Heart left ventricle (tissue), 16 donors: ENCODE results near the gene CLPTM1L. TPM values are rescaled to one million over a fixed set of nuclear protein-coding genes. Genes with fewer than 3 reads are reported as not detected.

Source experiments
- ATAC-seq, 4 donors: fragments of 200-7000 bp; cut with Tn5 transposase; one replicate each; pipeline ENCODE4 v1.9.1; 2020 to 2022; ENCODE audit warnings: moderate library complexity in 4 of 4, mild to moderate bottlenecking in 3 of 4, moderate number of reproducible peaks in 1 of 4
- DNase-seq, 5 donors: peaks; one replicate each; pipeline ENCODE4 v3.0.0-alpha.2; 2020
- H3K27ac ChIP-seq, 12 donors: fragments of 200-600 bp; sonication (generic) in 4 of 12; one replicate each; pipeline versions ENCODE4 v1.5.0 to v1.8.0; 2016 to 2022; ENCODE audit warnings: mild to moderate bottlenecking in 2 of 12
- H3K27me3 ChIP-seq, 9 donors: fragments of 200-600 bp; sonication (generic) in 2 of 9; one replicate each; pipeline versions ENCODE4 v1.5.1 to v1.8.0; 2016 to 2022; ENCODE audit warnings: mild to moderate bottlenecking in 3 of 9
- H3K36me3 ChIP-seq, 9 donors: fragments of 200-600 bp; sonication (generic) in 2 of 9; one replicate each; pipeline versions ENCODE4 v1.5.0 to v1.8.0; 2018 to 2022; ENCODE audit warnings: mild to moderate bottlenecking in 2 of 9
- H3K4me1 ChIP-seq, 12 donors: fragments of 200-600 bp; sonication (generic) in 4 of 12; one replicate each; pipeline versions ENCODE4 v1.5.0 to v1.8.0; 2016 to 2022; ENCODE audit warnings: mild to moderate bottlenecking in 3 of 12
- H3K4me3 ChIP-seq, 12 donors: fragments of 200-600 bp; sonication (generic) in 4 of 12; one replicate each; pipeline versions ENCODE4 v1.5.0 to v1.8.0; 2017 to 2022; ENCODE audit warnings: mild to moderate bottlenecking in 9 of 12, moderate library complexity in 4 of 12
- H3K9me3 ChIP-seq, 12 donors: fragments of 200-600 bp; sonication (generic) in 4 of 12; one replicate each; pipeline versions ENCODE4 v1.5.0 to v1.8.0; 2016 to 2022; ENCODE audit warnings: mild to moderate bottlenecking in 1 of 12
- POLR2A ChIP-seq, 2 donors: fragments of 450-650 bp; IDR thresholded peaks; one replicate each; pipeline ENCODE4 v1.6.1; 2017; ENCODE audit warnings: antibody characterized with exemption in 2 of 2, mild to moderate bottlenecking in 2 of 2, moderate library complexity in 2 of 2
- WGBS, 4 donors: extraction: QIAGEN DNeasy Blood & Tissue Kit in 2 of 4; methylation state at CpG; one replicate each; pipeline versions ENCODE4 v1.1.5 to v1.1.7; 2013 to 2018; 5-methylcytosine and 5-hydroxymethylcytosine counted together
- intact Hi-C, 10 donors: fragments of 100-400 bp; cut with DNase I; formaldehyde crosslinking; loops; one replicate each; pipeline versions ENCODE4 v1.11.1 to v1.14.2; 2022
- polyA plus RNA-seq, 2 donors: library from polyadenylated mRNA; stranded (reverse); fragments of 200-250 nt; gene quantifications; one replicate each; pipeline ENCODE4 v1.2.3, GENCODE V29; 2013
- total RNA-seq, 9 donors: library from RNA; depleted of rRNA in 2 of 9; stranded (reverse); fragments of >200 nt in 2 of 9; fragmentation: NEBNext Ultra II Directional in 3 of 9; extraction: Animal tissue kit (Norgen Biotek cat#: 25700) in 3 of 9; gene quantifications; one replicate each; pipeline versions ENCODE4 v1.1.0 to v1.2.4, GENCODE V29; 2016 to 2023
- TF ChIP-seq, protein P1 (sequence below), 12 donors: fragments of 200-600 bp; sonication (generic) in 4 of 12; IDR thresholded peaks; one replicate each; pipeline versions ENCODE4 v1.5.0 to v1.8.0; 2018 to 2022; ENCODE audit warnings: antibody characterized with exemption in 12 of 12, mild to moderate bottlenecking in 5 of 12
- donor health status: ischemic (EF 13 %, LVEDD 7.1; RV severe dilation, severe dysfunction).
- donor health status: healthy with polysubstance abuse.
- donor health status: DM: no; HTN: yes; CAD: no.
- donor health status: DM: no; HTN: no; CAD: no.
- donor health status: ischemic (EF 25% LVEDD 6.9; RV normal size, moderate dysfunction).
- donor health status: ischemic (EF 25% LVEDD 5.7; RV mildly dilated, moderate dysfunction).
- donor health status: healthy.
- donor health status: DM: yes; HTN: yes; CAD: no.
- donor health status: ischemic (EF 35%, LVEDD 5.7; RV mildly dilated, moderate dysfunction).
- donor health status: nonischemic (EF 11% LVEDD 7.7; RV severe dilation, severe dysfunction).
- donor health status: DM: yes; HTN: yes; CAD: no.
- donor health status: PGD.
- donor health status: ischemic (EF 29% LVEDD 5.4; RV normal size, mild dysfunction).
- donor health status: nonischemic (EF 23%, LVEDD 6.1; RV moderate dilation, normal function).

The CLPTM1L gene
- total and polyA plus RNA-seq, 11 donors, result 23.5 to 96.8 (median 39.4) TPM

DNA sequence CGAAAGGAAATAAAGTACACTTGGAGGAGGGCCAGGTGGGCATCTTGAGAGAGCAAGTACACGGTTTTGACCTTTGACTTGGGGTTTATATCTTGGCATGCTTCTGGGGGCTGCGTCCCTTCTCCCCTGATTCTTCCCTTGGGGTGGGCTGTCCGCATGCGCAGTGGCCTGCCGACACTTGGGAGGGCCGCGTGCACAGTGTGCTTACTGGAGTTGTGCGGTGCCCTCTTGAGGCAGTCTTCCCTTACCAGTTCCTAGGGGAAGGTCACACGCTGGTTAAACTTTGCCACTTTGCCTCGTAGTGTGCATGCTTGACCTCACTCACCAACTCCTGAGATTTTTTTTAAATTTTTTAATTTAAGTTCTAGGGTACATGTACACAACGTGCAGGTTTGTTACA, 4.3 kb upstream of the CLPTM1L start:
- ATAC-seq (no peak), DNase-seq (no peak)
- Histone ChIP-seq H3K4me3 (no peak overlapping the region), H3K36me3 (no peaks in the 10 kb centered on the region), H3K27ac (no peak overlapping the region), H3K4me1 (peaks cover 0 to 13% (median 9%) of the 10 kb centered on the region in 12 donors), H3K9me3 (no peaks in the 10 kb centered on the region), H3K27me3 (peaks cover 0 to under 1% (median 0%) of the 10 kb centered on the region in 9 donors)
- intact Hi-C loops, result loop anchor here in 2 of 10 donors (10.0 kb wide), 2 partner anchors 296 to 456 kb away; partner anchors contain the start of gene NDUFS6 (in 1 of the 2)
- WGBS, 4 donors, result 38 to 43% (median 42%) methylated on average over 12 of the region's 12 CpGs
- TF ChIP-seq, protein P1, sequence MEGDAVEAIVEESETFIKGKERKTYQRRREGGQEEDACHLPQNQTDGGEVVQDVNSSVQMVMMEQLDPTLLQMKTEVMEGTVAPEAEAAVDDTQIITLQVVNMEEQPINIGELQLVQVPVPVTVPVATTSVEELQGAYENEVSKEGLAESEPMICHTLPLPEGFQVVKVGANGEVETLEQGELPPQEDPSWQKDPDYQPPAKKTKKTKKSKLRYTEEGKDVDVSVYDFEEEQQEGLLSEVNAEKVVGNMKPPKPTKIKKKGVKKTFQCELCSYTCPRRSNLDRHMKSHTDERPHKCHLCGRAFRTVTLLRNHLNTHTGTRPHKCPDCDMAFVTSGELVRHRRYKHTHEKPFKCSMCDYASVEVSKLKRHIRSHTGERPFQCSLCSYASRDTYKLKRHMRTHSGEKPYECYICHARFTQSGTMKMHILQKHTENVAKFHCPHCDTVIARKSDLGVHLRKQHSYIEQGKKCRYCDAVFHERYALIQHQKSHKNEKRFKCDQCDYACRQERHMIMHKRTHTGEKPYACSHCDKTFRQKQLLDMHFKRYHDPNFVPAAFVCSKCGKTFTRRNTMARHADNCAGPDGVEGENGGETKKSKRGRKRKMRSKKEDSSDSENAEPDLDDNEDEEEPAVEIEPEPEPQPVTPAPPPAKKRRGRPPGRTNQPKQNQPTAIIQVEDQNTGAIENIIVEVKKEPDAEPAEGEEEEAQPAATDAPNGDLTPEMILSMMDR (IDR thresholded peaks at IDR 0.05), result no peak
- no peak for TF ChIP-seq POLR2A (IDR thresholded peaks at IDR 0.05)

DNA sequence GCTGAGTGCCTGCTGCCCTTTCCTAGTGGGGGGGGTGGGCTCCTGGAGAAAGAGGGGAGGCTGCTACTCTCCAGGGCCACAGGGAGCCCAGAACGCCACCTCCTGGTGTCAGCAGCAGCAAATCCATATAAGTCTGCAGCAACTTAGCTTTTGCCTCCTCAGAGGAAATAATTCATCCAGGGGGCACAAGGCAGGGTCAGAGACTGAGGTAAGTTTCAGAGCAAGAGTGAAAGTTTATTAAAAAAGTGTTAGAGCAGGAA, 4.0 kb upstream of the CLPTM1L start:
- intact Hi-C loops, result loop anchor here in 2 of 10 donors (10.0 kb wide), 2 partner anchors 296 to 456 kb away; partner anchors contain the start of gene NDUFS6 (in 1 of the 2)
- WGBS, 4 donors, result 55 to 80% (median 64%) methylated on average over 1 of the region's 1 CpG
- Histone ChIP-seq H3K27me3 (no peaks in the 10 kb centered on the region), H3K4me1 (peaks cover 0 to 17% (median 12%) of the 10 kb centered on the region in 12 donors), H3K9me3 (no peaks in the 10 kb centered on the region), H3K27ac (no peak overlapping the region), H3K4me3 (no peak overlapping the region), H3K36me3 (no peaks in the 10 kb centered on the region)
- DNase-seq (no peak), ATAC-seq (no peak)
- no peak for TF ChIP-seq POLR2A (IDR thresholded peaks at IDR 0.05)
- TF ChIP-seq, protein P1 (IDR thresholded peaks at IDR 0.05), result no peak

DNA sequence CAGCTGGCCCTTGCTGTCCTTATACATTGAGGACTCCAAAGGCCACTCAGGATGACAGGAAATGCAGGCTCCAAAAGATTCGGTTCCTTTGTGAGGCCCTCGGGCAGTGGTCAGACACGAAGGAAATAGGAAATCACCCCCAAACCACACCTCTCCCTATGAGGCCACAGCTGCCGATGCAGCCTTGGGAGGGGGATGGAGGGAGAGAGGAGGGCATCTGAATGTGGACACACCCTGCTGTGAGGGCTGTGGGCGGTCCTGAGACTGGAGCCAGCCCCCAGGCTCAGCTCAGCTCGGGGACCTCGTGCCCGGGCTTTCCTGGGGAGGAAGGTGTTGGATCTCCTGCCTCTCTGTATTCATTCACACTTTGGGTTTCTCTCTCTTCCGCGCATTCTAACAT, 2.7 kb upstream of the CLPTM1L start:
- intact Hi-C loops, result loop anchor here in 2 of 10 donors (10.0 kb wide), 2 partner anchors 297 to 457 kb away; partner anchors contain the start of gene NDUFS6 (in 1 of the 2)
- 54 to 60% (median 54%) methylated on average over 10 of the region's 10 CpGs for WGBS, 4 donors
- no peak for DNase-seq

DNA sequence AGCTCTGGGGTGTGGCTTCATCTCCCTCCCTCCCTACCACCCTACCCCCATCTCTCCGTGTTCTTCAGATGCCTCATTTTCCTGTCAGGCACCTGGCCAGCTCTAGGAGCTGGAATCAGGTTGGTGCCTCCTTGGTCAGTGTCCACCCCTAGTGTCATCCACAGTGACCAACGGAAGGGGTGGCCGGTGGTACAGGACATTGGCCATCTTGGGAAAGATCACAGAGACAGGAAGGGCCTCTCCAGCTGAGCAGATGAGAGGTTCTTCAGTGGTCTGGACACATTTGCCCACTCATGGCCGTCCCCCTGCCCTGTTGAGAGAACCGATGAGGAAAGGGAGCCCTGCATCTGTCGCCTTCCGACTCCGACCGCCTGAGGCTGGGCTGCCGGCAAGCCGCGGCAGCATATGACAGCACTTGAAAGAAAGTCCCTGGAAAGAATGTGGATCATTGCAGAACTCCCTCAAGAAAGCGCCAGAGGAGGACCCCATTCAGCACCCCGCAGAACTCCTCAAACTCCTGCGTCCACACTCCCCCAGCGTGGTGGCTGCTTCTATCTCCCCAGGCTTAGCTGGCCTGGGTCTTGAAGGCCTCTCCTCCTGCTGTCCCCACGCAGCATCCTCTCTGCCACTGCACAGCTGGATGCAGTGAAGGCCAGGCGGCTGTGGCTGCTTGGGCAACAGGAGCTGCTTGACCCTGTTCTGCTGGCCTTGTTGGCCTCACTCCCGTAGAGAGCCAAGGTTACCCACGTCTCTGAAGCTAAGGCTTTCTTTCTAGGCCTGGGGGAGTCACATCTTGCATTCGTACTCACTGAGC, 1.9 kb upstream of the CLPTM1L start:
- intact Hi-C loops, result loop anchor here in 2 of 10 donors (10.0 kb wide), 2 partner anchors 298 to 458 kb away; partner anchors contain the start of gene NDUFS6 (in 1 of the 2)
- Histone ChIP-seq H3K36me3 (peaks cover 0 to 16% (median 11%) of the 10 kb centered on the region in 9 donors), H3K27ac (no peak overlapping the region), H3K4me3 (no peak overlapping the region), H3K27me3 (no peaks in the 10 kb centered on the region), H3K4me1 (peaks cover 0 to 25% (median 20%) of the 10 kb centered on the region in 12 donors), H3K9me3 (no peaks in the 10 kb centered on the region)
- no peak for TF ChIP-seq POLR2A (IDR thresholded peaks at IDR 0.05)
- TF ChIP-seq, protein P1 (IDR thresholded peaks at IDR 0.05), result no peak
- DNase-seq (no peak), ATAC-seq (no peak)
- WGBS, 4 donors, result 87 to 89% (median 87%) methylated on average over 21 of the region's 21 CpGs

More for the DNA sequence above, 2.7 kb upstream of the CLPTM1L start:
- no peak for TF ChIP-seq POLR2A (IDR thresholded peaks at IDR 0.05)
- TF ChIP-seq, protein P1 (IDR thresholded peaks at IDR 0.05), result no peak
- peaks cover 0 to 25% (median 20%) of the 10 kb centered on the region in 12 donors for H3K4me1 ChIP-seq
- no peak overlapping the region for H3K4me3 ChIP-seq
- no peaks in the 10 kb centered on the region for H3K27me3 ChIP-seq
- no peak for ATAC-seq
- no peak overlapping the region for H3K27ac ChIP-seq
- H3K36me3 ChIP-seq, result peaks cover 0 to 9% (median 3%) of the 10 kb centered on the region in 9 donors
- no peaks in the 10 kb centered on the region for H3K9me3 ChIP-seq
